ENCODE measurements around the gene SOX5. TPM values are rescaled to one million over a fixed set of nuclear protein-coding genes. Genes with fewer than 3 reads are reported as not detected.

SOX5 gene
- total and polyA plus RNA-seq, 2 of the 8 experiments (the other 6 are each of a cell fraction or from before 2014, with no cell fraction given), result 2.2 to 2.6 TPM

DNA sequence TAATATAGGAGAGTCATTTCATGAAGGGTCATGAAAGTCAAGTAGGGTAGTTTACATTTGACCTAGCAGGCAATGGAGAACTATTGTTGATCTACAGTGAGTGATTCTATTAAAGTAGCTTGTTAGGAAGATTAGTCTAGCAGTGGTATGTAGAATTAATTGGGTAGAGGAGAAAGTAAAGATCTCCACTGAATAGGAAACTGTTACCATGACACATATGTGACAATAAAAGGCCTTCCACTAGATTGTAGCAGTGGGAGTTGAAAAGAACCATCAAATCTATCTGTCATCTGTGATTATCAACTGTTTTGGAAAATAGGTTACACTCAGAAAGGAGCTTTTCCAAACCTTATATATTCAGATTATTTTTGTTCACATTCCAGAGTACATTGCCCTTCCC is 92.3 kb downstream of the SOX5 start:
- 0 out of 4 replicates have a peak, but pooled peaks cover 0 to 6% of the 10 kb centered on the region in 2 experiments for H3K9me3 ChIP-seq (ENCODE audit: insufficient read depth in 2 of 2, low read depth in 1 of 2, low read length in 1 of 2)
- H3K79me1 ChIP-seq (ENCODE audit: low read depth, low read length), result no peaks in the 10 kb centered on the region
- no peak overlapping the region for H3K9ac ChIP-seq (replicated peaks in 1 of 4; ENCODE audit: extremely low read depth in 1 of 4, low read depth in 3 of 4, low read length in 3 of 4)
- H3K56ac ChIP-seq (replicated peaks; ENCODE audit: insufficient read length, low read depth, low read length), result no peak overlapping the region
- no peaks in the 10 kb centered on the region for H3K23me2 ChIP-seq (ENCODE audit: low read depth, low read length)
- no peak overlapping the region for H3K23ac ChIP-seq (ENCODE audit: insufficient read length)
- no peak for DNase-seq (ENCODE audit: low read depth in 1 of 2, low spot score in 2 of 2)
- H3K36me3 ChIP-seq (ENCODE audit: control insufficient read depth in 2 of 4, insufficient read depth in 4 of 4, low read length in 3 of 4), result no peaks in the 10 kb centered on the region; a peak in 1 of 8 replicates
- H3K4me1 ChIP-seq (replicated peaks in 1 of 4; ENCODE audit: control insufficient read depth in 3 of 4, insufficient read depth in 4 of 4, low read length in 3 of 4), result no peaks in the 10 kb centered on the region
- TF ChIP-seq KDM5A (IDR thresholded peaks at IDR 0.05; ENCODE audit: low read length) (no peak), CBX8 (IDR thresholded peaks at IDR 0.05; ENCODE audit: borderline replicate concordance, low read depth, low read length) (no peak), CEBPB (IDR thresholded peaks at IDR 0.05; ENCODE audit: low read depth, low read length) (no peak), JUND (IDR thresholded peaks at IDR 0.05; ENCODE audit: low read length) (no peak), ZNF274 (IDR thresholded peaks at IDR 0.05; ENCODE audit: borderline replicate concordance, extremely low read depth, low read length) (no peak), PHF8 (conservative IDR thresholded peaks at IDR 0.05; ENCODE audit: low read depth, low read length) (no peak)
- FAIRE-seq, result no peak
- H4K91ac ChIP-seq (replicated peaks; ENCODE audit: insufficient read length, low read length), result no peak overlapping the region
- H2BK20ac ChIP-seq (ENCODE audit: low read length), result no peak overlapping the region
- no peak overlapping the region for H3K4me2 ChIP-seq (ENCODE audit: insufficient read depth in 1 of 2, low read depth in 2 of 2, low read length in 2 of 2)
- no peak overlapping the region for H3K4ac ChIP-seq (replicated peaks; ENCODE audit: insufficient read length, low read depth, low read length)
- no peak overlapping the region for H2BK12ac ChIP-seq (ENCODE audit: low read depth, low read length)
- H4K5ac ChIP-seq (ENCODE audit: insufficient read length, low read depth, low read length), result no peak overlapping the region
- no peak overlapping the region for H2BK5ac ChIP-seq (ENCODE audit: low read depth, low read length)
- no peak overlapping the region for H3K18ac ChIP-seq (ENCODE audit: extremely low read depth, low read length)
- no peak overlapping the region for H3K14ac ChIP-seq (ENCODE audit: insufficient read length)
- no peaks in the 10 kb centered on the region for H4K20me1 ChIP-seq (replicated peaks in 1 of 2; ENCODE audit: control insufficient read depth in 1 of 2, insufficient read depth in 2 of 2, low read length in 2 of 2)
- no peak overlapping the region for H2AK5ac ChIP-seq (ENCODE audit: low read depth, low read length)
- no peak overlapping the region for H4K8ac ChIP-seq (ENCODE audit: extremely low read depth, insufficient read depth, low read length)
- no peak overlapping the region for H2BK15ac ChIP-seq (ENCODE audit: low read length)
- H3K27me3 ChIP-seq (replicated peaks in 1 of 4; ENCODE audit: control insufficient read depth in 3 of 4, extremely low read depth in 1 of 4, insufficient read depth in 3 of 4, low read length in 3 of 4), result no peaks in the 10 kb centered on the region
- H2BK120ac ChIP-seq (replicated peaks; ENCODE audit: low read depth, low read length), result no peak overlapping the region
- ChIA-PET POLR2A (ENCODE audit: partially characterized antibody) (no interaction called here), CTCF (ENCODE audit: partially characterized antibody) (interaction anchor here (0.6 to 1.3 kb wide), 3 partner anchors 10 to 168 kb away, joined by 3 to 4 read pairs (median 3); no protein-coding TSS in a partner anchor)
- no peaks in the 10 kb centered on the region for H3K79me2 ChIP-seq (ENCODE audit: control insufficient read depth in 1 of 2, insufficient read depth in 2 of 2, low read length in 2 of 2)
- no peak overlapping the region for H3K4me3 ChIP-seq (ENCODE audit: extremely low read depth in 1 of 4, insufficient read depth in 2 of 4, low read depth in 3 of 4, low read length in 4 of 4)
- no peak overlapping the region for H3K27ac ChIP-seq (ENCODE audit: low read depth, low read length)
- H2AFZ ChIP-seq (ENCODE audit: low read length), result no peak overlapping the region
